ACHN (cell line): Measurements from ENCODE around the gene MATN1.

ENCODE experiments used
- DNase-seq: peaks from one replicate; pipeline ENCODE4 v3.0.0-alpha.2; 2015
- in situ Hi-C: cut with HindIII; loops from 2 replicates; pipeline ENCODE4 v1.10.0; 2017; ENCODE audit warnings: low sequenced_read_pairs, low pct_ligation_motif_present, low pct_unique_long_range_greater_than_20kb

The MATN1 gene

GRCh38 chr1:30679201-30679975 lies 44.0 kb downstream of the MATN1 start:
- no peak for DNase-seq
- in situ Hi-C loops, result no loop called here

GRCh38 chr1:30678209-30678608 lies 45.2 kb downstream of the MATN1 start:
- in situ Hi-C loops, result no loop called here
- DNase-seq, result no peak

GRCh38 chr1:30677471-30677870 lies 45.9 kb downstream of the MATN1 start:
- no peak for DNase-seq
- in situ Hi-C loops, result no loop called here

GRCh38 chr1:30675761-30676160 lies 47.6 kb downstream of the MATN1 start:
- in situ Hi-C loops, result no loop called here
- no peak for DNase-seq

- in situ Hi-C loops, result no loop called here
- no peak for DNase-seq
Measured at GRCh38 chr1:30675289-30675688, 48.1 kb downstream of the MATN1 start.

DNA sequence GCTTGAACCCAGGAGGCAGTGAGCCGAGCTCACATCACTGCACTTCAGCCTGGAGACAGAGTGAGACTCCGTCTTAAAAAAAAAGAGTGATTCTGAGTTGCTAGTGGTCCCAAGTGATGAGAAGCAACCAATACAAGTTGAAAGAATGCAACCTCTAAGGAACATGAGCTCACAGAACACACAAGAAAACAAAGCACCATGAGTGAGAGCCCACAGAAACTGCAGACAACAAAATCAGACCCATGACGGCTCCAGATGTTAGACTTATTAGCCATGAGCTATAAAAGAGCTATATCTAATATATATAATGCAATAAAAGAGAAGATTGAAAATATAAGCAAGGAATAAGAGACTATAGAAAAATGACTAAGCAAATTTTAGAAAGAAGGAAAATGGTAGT lies 50.0 kb downstream of the MATN1 start:
- in situ Hi-C loops, result no loop called here
- no peak for DNase-seq

GRCh38 chr1:30672661-30673060 lies 50.7 kb downstream of the MATN1 start:
- in situ Hi-C loops, result no loop called here
- no peak for DNase-seq

- in situ Hi-C loops, result no loop called here
- no peak for DNase-seq
Measured at GRCh38 chr1:30670240-30671060, 52.9 kb downstream of the MATN1 start.

GRCh38 chr1:30668546-30669327 lies 54.6 kb downstream of the MATN1 start:
- in situ Hi-C loops, result no loop called here
- no peak for DNase-seq

GRCh38 chr1:30668024-30668423 lies 55.4 kb downstream of the MATN1 start:
- DNase-seq, result no peak

GRCh38 chr1:30666756-30667273 lies 56.6 kb downstream of the MATN1 start:
- in situ Hi-C loops, result no loop called here

More at GRCh38 chr1:30668024-30668423, 55.4 kb downstream of the MATN1 start:
- in situ Hi-C loops, result no loop called here

GRCh38 chr1:30665216-30666010 lies 58.0 kb downstream of the MATN1 start:
- in situ Hi-C loops, result no loop called here

More at GRCh38 chr1:30666756-30667273, 56.6 kb downstream of the MATN1 start:
- DNase-seq, result no peak

GRCh38 chr1:30664103-30664755 lies 59.2 kb downstream of the MATN1 start:
- DNase-seq, result no peak
- in situ Hi-C loops, result no loop called here

More at GRCh38 chr1:30665216-30666010, 58.0 kb downstream of the MATN1 start:
- no peak for DNase-seq

DNA sequence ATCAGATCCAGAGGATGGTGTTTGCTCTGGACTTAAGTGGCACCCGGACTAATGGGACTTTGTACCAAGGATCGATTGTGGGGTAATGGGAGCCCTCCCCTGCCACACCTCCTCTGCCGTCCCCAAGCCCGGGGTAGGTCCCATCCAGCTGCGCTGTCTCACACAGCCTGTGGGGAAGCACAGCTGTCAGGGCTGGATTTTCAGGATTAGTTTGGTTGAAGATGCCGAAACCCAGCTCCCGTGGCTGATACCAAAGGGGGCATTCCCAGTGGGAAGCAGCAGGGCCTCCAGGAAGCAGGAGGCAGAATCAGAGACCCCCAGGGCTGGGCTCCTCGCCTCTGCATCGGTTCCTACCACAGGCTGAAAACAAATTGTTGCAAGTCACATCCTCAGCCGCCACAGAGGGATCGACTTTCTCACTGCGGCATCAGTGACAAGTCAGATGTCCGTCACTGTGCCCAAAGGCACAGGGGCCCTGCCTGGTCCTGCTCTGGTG lies 59.7 kb downstream of the MATN1 start:
- no peak for DNase-seq
- in situ Hi-C loops, result no loop called here

DNA sequence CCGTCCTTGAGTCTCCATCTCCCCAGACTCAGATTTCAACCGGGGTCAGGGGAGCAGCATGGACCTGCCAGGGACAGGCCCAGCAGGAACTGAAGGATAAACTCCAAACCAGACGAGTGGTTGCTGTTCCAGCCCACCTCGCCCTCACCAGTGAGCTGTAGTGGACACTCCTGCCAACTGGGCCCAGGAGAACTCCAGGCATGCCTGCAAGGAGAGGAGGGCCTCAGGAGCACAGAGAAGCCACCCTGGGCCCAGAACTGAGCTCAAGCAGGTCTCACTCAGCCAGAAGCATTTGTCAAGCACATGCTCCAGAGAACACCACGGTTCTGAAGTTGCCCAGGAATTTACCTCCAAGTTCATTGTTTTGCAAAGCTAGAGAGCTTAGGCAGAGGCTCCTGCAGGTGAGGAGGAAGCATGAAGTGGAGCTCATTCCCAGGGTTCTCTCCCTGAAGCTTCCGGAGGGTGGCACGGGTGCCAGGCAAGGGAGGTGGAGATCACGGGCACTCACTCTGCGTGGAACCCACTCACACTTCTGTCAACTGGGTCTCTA lies 61.0 kb downstream of the MATN1 start:
- DNase-seq, result no peak
- in situ Hi-C loops, result no loop called here

- in situ Hi-C loops, result no loop called here
- no peak for DNase-seq
Measured at GRCh38 chr1:30661311-30661710, 62.1 kb downstream of the MATN1 start.
